ENCODE data around the gene GLOD4. TPM values are rescaled to one million over a fixed set of nuclear protein-coding genes. Genes with fewer than 3 reads are reported as not detected.

GLOD4 gene
- total RNA-seq, 2 donors from 2014 or later = 18.5 to 30.9 TPM

GRCh38 chr17:799261-799660 is 17.2 kb upstream of the GLOD4 start:
- H3K27me3 ChIP-seq = no peaks in the 10 kb centered on the region
- no peak overlapping the region for H3K4me3 ChIP-seq
- no peak overlapping the region for H3K27ac ChIP-seq
- no peak for ATAC-seq
- DNase-seq = no peak
- TF ChIP-seq CTCF (IDR thresholded peaks at IDR 0.05) (no peak), POLR2A (IDR thresholded peaks at IDR 0.05) (no peak)
- H3K9me3 ChIP-seq = no peaks in the 10 kb centered on the region
- no peaks in the 10 kb centered on the region for H3K36me3 ChIP-seq (replicated peaks in 1 of 2; ENCODE audit: insufficient read depth in 1 of 2, low read depth in 2 of 2)
- intact Hi-C loops (cut with DNase I) = no loop called here
- WGBS, 2 donors = 89 to 90% methylated on average over 11 of the region's 11 CpGs
- peaks cover 48% of the 10 kb centered on the region for H3K4me1 ChIP-seq

- H3K4me1 ChIP-seq = peaks cover 47% of the 10 kb centered on the region
- no peak overlapping the region for H3K4me3 ChIP-seq
- WGBS, 2 donors = 65 to 79% methylated on average over 10 to 11 of the region's 11 CpGs
- no peak for TF ChIP-seq POLR2A (IDR thresholded peaks at IDR 0.05)
- no peak for TF ChIP-seq CTCF (IDR thresholded peaks at IDR 0.05)
- H3K9me3 ChIP-seq = no peaks in the 10 kb centered on the region
- no peak for DNase-seq
- no peak overlapping the region for H3K27ac ChIP-seq
- ATAC-seq = no peak
- H3K36me3 ChIP-seq (replicated peaks in 1 of 2; ENCODE audit: insufficient read depth in 1 of 2, low read depth in 2 of 2) = no peaks in the 10 kb centered on the region
- no peaks in the 10 kb centered on the region for H3K27me3 ChIP-seq
- intact Hi-C loops (cut with DNase I) = no loop called here
These were observed 16.2 kb upstream of the GLOD4 start for GRCh38 chr17:798246-798645.

- H3K27ac ChIP-seq = peak overlapping the region in 1 of 4 donors; percentile 17
- no peak for ATAC-seq
- TF ChIP-seq CTCF (IDR thresholded peaks at IDR 0.05) (no peak), POLR2A (IDR thresholded peaks at IDR 0.05) (no peak)
- H3K36me3 ChIP-seq (replicated peaks in 1 of 2; ENCODE audit: insufficient read depth in 1 of 2, low read depth in 2 of 2) = no peaks in the 10 kb centered on the region
- no peak for DNase-seq
- no peaks in the 10 kb centered on the region for H3K27me3 ChIP-seq
- no peaks in the 10 kb centered on the region for H3K9me3 ChIP-seq
- WGBS, 2 donors = 84 to 94% methylated on average over 19 to 21 of the region's 22 CpGs
- peaks cover 38% of the 10 kb centered on the region for H3K4me1 ChIP-seq
- H3K4me3 ChIP-seq = no peak overlapping the region
- intact Hi-C loops (cut with DNase I) = no loop called here
These were observed 15.3 kb upstream of the GLOD4 start for GRCh38 chr17:797236-797840.

- ATAC-seq = no peak
- H3K4me3 ChIP-seq = no peak overlapping the region
- TF ChIP-seq POLR2A (IDR thresholded peaks at IDR 0.05) (no peak), CTCF (IDR thresholded peaks at IDR 0.05) (no peak)
These were observed 14.5 kb upstream of the GLOD4 start for GRCh38 chr17:796609-797008.

GRCh38 chr17:795721-796120 is 13.6 kb upstream of the GLOD4 start:
- TF ChIP-seq POLR2A (IDR thresholded peaks at IDR 0.05) = no peak
- TF ChIP-seq CTCF (IDR thresholded peaks at IDR 0.05) = no peak
- Histone ChIP-seq H3K27ac (peak overlapping the region in 3 of 4 donors; percentile 80 to 83 (median 81)), H3K36me3 (replicated peaks in 1 of 2; ENCODE audit: insufficient read depth in 1 of 2, low read depth in 2 of 2) (no peaks in the 10 kb centered on the region)

More at GRCh38 chr17:796609-797008, 14.5 kb upstream of the GLOD4 start:
- no peak for DNase-seq
- peak overlapping the region in 1 of 4 donors; percentile 17 for H3K27ac ChIP-seq
- 83 to 93% methylated on average over 10 to 15 of the region's 15 CpGs for WGBS, 2 donors
- peaks cover 31% of the 10 kb centered on the region for H3K4me1 ChIP-seq
- no peaks in the 10 kb centered on the region for H3K27me3 ChIP-seq
- no peaks in the 10 kb centered on the region for H3K9me3 ChIP-seq
- no peaks in the 10 kb centered on the region for H3K36me3 ChIP-seq (replicated peaks in 1 of 2; ENCODE audit: insufficient read depth in 1 of 2, low read depth in 2 of 2)
- intact Hi-C loops (cut with DNase I) = no loop called here

More at GRCh38 chr17:795721-796120, 13.6 kb upstream of the GLOD4 start:
- 70 to 88% methylated on average over 9 of the region's 9 CpGs for WGBS, 2 donors
- intact Hi-C loops (cut with DNase I) = no loop called here
- no peaks in the 10 kb centered on the region for H3K27me3 ChIP-seq
- no peaks in the 10 kb centered on the region for H3K9me3 ChIP-seq
- no peak overlapping the region for H3K4me3 ChIP-seq
- DNase-seq (no peak), ATAC-seq (no peak)
- H3K4me1 ChIP-seq = peaks cover 24% of the 10 kb centered on the region

Measured in body of pancreas (tissue), 4 donors.